H1 (cell line): ENCODE data around the gene KLF13. TPM values are rescaled to one million over a fixed set of nuclear protein-coding genes. Genes with fewer than 3 reads are reported as not detected.

ENCODE experiments used
- SUZ12 ChIP-seq: fragments of 200-600 bp; sonication (generic); IDR thresholded peaks from 2 replicates; pipeline ENCODE4 v1.6.1; 2012; ENCODE audit warnings: mild to moderate bottlenecking, inconsistent platforms, low read length, moderate library complexity, mixed read lengths
- polyA plus RNA-seq, 7 experiments: library from polyadenylated mRNA; depleted of rRNA in 3 of 7; stranded (reverse) in 5 of 7; unstranded in 2 of 7; fragments of >200 nt in 5 of 7; fragments of 200-250 nt in 2 of 7; gene quantifications; 1 replicate in 5 of 7; 2 replicates in 1 of 7; 4 replicates in 1 of 7; pipeline versions ENCODE4 v1.2.1 to v1.2.3, GENCODE V29; 2011 to 2013; ENCODE audit warnings: missing spikeins in 2 of 7, mixed read lengths in 2 of 7
- total RNA-seq: library from RNA; stranded (reverse); fragmentation: NEBNext Ultra II Directional; extraction: Animal tissue kit (Norgen Biotek cat#: 25700); gene quantifications from 2 replicates; pipeline ENCODE4 v1.2.1, GENCODE V29; 2021

The KLF13 gene
- total and polyA plus RNA-seq, 2 of the 8 experiments (the other 6 are each of a cell fraction or from before 2014, with no cell fraction given), result 18.3 to 33.4 TPM

- no peak for TF ChIP-seq SUZ12
Observed at GRCh38 chr15:31280046-31280830, 46.4 kb upstream of the KLF13 start (continued).
